NCI-H1417 treated with DMSO at 0.1 percent for 48 hours (cell line): ENCODE results near the gene ISYNA1.

Experiments
- DNase-seq: peaks from one replicate; lab custom pipeline; 2025; lab: John Stamatoyannopoulos, UW

Gene ISYNA1

DNA sequence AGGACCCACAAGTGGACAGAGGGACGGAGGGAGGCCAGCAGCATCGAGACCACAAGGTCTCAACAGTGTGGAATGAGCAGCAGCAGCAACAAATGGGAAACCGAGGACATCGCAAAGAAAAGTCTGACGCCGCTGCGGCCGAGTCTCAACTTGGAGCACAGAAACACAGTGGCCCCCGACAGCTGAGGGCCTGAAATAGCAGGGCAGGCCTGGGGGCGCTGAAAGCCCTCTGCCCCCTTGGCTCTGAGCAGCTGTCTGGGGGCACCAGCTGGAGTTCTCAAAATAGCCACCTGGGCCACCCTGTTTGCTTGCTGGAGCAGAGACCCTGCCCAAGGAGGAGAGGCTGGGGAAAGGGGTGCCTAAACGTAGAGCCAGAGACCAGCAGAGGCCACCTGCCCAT, 5.9 kb upstream of the ISYNA1 start:
- no peak for DNase-seq

DNA sequence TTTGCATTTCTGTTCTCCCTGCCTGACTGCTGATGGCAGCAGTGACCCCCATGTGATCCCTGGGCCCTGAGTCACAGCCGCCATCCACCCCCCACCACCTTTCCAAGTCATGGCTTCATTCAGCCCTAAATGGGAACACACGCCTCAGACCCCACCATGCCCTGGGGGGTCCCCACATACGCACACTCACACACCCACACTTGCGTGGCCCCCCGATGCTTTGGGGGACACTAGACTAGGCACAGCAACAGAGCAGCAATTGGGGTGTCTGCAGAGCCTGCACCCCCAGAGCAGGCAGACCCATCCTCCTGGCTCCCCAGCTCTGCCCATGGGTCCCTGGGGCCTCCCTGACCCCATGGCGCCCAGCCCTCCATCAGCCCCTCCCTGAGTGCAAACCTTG, 5.5 kb upstream of the ISYNA1 start:
- no peak for DNase-seq

DNA sequence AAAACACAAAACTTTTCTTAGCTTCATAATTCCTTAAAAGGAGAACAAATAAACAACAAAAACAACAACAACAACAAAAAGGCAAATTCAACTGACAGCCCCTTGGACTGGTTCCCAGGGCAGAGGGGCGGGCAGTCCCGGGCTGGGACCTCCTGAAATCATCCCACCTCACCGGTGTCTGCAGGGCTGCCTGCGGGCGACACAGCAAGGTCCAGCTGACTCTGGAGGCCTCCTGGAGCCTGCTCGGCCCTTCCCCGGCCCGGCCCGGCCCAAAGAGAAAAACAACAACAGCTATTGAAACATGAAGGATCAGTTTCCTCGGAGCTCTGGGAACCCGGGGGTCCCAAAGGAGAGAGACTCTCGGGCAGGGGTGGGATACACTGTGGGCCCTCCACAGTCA, 5.0 kb upstream of the ISYNA1 start:
- no peak for DNase-seq

DNA sequence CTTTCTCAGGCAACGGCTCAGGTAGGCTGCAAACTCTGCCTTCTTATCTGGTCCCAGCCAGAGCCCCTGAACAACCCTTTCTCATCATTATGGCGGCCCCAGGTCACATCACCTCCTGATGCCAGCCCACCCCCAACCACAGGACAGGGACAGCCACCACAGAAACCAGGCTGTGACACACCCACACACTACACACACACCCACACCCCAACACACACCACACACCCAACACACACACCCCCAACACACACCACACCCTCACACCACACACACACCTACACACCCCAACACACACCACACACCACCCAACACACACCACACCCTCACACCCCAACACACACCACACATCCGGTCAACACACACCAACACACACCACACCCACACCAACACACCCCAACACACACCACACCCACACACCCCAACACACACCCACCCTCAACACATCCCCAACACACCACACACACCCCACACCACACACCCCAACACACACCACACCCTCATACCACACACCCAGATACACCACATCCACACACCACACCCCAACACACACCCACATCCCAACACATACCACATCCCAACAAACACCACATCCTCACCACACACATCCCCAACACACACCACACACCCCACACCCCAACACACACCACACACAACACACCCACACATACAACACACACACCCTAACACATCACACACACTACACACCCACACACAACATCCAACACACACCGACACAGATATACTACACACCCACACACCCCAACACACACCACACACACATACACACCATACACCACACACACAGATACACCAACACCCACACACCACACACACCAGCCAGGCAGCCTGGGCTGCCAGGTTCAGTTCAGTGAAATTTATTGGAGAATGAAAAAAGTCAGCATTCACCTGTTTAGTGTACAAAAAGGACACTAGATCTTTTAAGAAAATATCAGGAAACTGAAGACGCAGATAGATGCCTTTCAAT, 4.2 kb upstream of the ISYNA1 start:
- DNase-seq: no peak

DNA sequence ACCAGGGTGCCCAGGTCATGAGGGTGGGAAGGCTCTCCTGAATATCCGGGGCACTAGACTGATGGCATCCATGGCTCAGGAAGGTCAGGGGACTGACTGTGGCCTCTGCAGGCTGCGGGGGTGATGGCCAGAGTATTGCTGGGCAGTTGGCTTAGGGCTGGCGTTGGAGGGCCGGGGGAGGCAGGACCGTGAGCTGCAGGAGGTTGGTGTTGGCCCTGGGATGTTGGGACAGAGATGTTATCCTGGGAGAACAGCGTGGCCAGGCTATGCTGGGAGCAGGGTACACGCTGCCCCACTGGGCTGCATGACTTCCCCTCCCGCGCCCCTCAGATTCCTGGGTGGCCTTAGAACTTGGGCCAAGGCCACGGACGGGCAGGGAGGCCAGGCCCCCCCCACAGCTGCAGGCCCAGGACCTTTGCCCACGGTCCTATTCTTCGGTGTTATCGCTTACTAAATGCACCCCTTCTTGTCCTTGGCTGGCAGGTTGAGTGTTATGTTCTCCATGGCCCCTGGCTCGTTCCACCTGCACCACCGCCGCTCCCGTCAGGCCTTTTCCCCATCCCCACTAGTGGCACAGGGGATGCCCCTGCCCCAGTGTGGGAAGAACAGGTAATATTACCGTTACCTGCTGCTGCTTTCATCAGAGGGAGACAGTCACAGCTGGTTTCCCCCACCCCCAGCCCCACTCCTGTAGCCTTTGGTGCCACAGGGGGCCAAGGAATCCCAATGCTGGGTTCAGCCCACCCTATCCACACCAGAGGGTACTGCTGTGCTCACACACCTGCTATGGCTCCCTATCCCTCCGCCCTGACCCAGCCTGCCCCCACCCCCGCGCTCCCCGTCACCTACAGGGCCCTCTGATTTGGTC, 3.2 kb upstream of the ISYNA1 start:
- DNase-seq: no peak

DNA sequence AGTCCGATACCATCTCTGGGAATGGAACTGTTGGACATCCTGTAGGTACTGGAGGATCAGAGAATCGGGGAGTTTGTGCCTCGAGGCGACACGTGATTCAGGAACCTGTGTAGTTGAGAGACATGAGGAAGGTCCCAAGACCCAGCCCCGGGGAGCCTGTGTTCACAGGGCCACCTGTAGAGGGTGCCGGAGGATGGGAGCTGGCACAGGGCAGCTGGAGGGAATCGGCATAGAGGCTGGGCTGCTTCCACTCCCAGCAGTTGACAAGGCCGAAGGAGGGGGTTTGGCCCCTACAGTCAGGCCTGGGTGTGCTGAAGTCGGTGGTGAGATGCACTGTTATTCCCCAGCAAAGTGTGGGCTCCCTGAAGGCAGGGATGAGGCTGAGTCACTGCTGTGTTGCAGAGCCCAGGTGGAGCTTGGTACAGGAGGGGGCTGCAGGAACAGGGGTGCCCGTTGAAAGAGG, 2.5 kb upstream of the ISYNA1 start:
- DNase-seq: no peak

DNA sequence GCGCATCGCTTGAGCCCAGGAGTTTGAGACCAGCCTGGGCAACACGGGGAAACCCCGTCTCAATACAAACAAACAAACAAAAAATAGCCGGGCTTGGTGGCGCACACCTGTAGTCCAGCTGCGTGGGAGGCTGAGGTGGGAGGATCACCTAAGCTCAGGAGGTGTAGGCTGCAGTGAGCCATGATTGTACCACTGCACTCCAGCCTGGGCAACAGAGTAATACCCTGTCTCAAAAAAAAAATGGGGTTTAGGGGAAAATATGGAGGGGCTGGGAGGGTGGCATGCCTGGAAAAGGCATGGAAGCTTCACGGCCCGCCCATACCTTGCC, 1.9 kb upstream of the ISYNA1 start:
- no peak for DNase-seq

DNA sequence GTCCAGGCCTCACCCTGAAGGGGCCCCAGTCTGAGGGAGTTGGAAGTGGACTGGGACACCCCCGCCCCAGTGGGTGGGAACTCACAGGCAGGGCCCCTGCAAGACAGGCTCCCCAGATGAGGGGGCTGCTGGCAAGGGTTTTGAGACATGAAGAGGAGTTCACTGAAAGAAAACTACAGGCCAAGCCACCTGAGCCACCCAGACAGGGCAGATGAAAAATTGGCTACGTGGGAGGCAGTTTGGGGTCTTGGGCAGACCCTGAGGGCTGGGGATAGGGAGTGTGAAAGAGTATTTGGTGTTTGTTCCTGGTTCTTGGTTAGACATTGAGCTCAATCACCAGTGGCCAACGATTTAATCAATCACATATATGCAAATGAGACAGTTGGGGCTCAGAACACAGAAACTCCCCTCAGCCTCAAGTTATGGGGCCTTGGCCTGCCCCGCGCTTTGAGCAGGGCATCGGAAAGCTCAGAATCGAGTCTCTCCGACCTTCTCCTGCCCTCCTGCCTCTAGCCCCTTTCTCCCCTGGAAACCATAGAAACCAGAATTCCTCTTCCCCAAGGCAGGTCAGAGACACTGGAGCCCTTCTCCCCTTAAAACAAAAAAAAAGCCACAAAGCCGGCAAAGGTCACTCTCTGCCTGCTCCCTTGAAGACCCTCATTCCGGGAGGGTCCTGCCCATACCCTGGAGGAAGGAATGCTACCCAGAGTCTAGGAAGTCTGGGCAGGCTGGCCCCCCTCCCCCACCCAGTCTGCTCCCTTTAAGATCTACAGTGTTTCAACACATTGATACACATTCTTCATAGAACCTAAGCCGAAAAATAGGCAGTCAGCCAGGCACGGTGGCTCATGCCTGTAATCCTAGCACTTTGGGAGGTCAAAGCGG, 1.3 kb upstream of the ISYNA1 start:
- no peak for DNase-seq

DNA sequence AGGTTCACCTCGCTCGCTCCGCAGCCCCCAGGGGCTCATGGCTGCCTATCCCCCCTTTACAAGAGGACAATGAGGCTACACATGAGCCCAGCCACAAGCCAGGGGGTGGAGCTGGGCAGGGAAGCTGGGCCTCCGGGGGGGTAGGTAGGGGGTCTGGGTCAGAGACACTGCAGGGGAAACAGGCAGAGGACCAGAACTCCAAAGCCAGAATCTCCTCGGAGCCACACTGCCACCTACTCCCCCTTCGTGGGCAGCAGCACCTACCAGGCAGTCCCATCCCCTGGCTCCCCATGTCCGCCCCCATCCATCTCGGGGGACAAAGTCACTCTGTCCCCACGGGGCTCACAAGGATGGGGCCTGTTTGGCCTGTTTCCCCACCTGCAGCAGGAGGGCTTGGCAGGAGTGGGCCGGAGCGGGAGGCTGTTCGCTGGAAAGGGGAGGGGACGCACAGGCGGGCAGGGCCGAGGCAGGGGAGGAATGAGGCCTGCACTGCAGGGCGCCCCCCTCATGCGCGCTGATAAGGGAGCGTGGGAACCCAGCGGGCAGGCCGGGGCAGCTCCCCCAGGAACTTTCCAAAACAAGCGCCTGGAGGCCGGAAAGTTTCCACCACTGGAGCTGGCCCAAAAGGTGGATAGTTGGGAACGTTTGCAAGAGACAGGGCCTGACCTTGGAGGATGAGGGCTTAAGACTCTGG, 545 bp upstream of the ISYNA1 start:
- DNase-seq: no peak

DNA sequence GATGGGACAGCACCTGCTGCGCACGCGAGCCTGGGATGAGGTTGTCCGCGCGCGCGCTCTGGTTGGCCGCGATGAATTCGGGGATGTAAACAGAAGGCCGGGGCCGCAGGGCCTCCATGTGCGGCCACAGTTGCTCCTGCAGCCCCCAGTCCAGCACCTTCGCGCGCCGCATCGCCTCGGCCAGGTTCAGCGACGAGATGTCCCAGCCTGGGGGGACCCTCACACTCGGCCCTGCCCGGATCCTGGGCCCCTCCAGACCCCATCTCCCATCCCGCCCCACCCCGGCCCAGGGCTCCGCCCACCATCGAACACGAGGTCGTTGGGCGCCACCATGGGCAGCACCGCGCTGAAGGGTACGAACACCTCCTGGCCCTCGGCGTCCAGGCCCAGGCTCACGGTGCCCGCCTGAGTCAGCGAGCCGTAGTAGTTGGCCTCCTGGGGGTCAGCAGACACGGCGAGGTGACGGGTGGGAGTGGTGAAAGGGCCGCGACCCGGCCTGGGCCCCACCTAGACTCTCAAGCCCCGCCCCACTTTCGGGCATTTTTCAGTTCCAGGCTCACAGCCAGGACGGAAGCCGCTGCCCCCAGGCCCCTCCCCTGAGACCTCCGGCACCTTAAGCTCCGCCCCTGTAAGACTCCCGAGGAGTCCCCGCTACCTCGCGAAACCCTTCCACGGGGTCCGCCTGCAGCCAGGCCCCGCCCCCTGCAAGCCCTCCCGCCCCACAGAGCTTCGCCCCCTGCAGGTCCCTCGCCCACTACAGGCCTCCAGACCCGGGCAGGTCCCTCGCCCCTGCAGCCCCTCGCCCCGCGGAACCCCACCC, 1.1 kb downstream of the ISYNA1 start:
- no peak for DNase-seq

DNA sequence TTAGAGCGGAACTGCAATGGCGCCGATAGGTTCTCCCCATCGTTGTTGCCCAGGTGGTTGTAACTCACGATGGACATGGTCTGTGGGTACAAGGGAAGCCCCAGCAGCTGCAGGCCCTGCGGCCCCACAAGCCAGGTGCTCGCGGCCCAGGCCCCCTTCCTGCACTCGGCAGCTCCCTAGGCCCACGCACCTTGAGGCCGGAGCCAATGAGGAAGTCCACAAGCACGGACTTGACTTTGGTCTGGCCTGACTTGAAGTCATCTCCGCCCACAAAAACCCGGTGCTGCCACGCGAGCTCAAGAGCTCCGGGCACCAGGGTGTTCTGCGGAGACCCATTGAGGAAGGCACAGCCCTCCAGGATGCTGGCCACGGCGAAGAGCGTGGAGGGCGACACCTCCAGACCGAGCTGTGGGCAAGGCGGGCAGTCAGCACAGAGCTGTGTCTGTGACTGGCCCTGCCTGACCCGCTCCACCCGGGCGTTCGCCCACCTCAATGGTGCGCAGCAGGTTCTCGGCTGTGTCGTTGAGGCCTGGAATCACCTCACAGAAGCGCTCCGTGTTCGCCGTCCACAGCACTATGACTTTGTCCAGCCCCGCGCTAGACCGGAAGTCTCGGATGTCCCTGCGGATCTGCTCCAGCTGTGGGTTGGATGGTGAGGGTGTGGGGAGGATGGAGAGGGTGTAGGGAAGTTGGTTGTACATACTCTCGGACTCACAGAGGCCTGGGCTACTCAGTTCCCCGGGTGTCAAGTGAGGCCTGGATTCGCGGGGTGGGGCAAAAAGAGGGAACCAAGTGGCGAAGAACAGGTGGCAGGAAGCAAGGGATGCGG, 1.9 kb downstream of the ISYNA1 start:
- DNase-seq: no peak

DNA sequence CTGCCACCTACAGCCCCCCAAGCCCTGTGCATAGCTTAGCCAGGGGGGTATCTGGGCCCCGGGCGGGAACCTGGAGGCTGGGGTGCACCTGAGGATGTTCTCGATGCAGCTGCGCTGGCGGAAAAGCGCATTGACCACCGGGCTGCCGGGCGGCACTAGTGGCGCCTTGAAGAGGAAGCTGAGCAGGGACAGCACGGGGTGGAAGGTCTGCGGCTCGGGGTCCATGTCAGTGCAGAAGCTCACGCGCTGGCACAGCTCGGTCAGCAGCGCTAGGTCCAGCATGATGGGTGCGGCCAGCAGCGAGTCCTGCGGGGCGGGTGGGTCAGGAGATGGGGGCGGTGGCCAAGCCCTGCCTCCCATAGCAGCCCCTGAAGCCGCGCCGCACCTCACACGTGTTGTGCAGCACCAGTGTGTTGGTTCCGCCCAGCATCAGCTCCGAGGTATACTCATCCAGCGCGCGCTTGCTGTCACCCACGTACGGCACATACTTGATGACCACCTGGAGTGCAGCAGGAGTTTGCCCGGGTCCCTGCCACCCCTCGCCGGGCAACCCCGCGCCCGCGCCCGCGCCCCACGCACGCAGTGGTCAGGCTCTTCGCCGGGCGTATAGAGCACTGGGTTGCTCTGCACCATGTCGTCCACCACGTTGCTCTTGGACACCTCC, 2.6 kb downstream of the ISYNA1 start:
- no peak for DNase-seq

DNA sequence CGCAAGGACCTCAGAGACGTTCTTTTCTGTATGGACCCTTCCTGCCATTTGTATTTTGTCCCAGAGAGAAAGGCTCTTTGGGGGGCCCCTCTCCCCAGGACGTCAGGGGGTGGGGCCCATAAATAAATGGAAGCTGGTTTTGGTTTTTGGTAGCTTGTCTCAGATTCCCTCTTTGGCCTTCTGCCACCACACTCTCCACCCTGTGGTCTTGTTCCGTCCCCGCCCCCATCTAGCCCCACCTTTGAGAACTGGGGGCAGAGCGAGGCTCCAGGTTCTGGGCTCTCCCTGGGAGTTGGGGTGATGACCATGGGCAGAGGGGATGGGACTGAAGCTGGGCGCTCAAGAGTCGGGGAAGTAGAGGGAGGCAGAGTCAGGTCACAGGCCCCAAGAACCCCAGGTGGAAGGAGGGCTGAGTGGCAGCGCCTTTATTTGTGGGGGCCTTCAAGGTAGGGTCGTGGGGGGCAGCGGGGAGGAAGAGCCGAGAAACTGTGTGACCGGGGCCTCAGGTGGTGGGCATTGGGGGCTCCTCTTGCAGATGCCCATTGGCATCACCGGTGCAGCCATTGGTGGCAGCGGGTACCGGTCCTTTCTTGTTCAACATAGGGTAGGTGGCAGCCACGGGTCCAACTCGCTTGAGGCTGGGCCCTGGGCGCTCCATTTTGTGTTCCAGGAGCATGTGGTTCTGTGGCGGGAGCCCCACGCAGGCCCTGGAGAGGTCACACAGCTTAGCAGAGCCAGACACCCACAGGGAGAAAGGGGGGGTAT, 3.3 kb downstream of the ISYNA1 start:
- no peak for DNase-seq

DNA sequence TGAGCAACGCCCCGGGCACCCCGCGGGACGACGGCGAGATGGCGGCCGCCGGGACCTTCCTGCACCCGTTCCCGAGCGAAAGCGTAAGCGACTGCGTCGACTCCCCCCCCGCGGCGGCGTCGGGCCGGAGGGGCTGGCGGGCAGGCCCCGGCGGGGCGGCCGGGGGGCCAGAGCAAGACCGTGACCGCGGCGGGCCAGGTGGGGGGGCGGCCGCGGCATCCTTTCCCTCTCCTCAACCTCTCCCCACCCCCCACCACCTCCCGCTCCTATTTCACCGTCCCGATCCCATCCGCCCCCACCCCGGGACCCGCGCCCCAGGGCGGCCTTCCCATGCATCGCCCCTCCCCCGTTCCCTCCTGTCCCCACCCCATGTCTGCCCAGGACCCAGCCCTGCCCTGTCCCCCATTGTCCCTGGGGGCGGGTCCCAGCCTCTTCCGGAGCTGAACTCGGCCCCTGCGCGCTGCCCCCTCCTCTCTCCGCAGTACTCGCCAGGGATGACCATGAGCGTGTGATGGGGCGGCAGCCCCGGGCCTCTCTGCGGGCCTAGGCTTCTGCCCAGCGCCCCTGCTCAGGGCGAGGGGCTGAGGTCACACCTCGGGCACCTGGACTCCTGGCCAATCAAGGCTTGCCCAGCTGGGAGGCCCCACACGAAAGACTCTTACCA, 4.1 kb downstream of the ISYNA1 start:
- no peak for DNase-seq

DNA sequence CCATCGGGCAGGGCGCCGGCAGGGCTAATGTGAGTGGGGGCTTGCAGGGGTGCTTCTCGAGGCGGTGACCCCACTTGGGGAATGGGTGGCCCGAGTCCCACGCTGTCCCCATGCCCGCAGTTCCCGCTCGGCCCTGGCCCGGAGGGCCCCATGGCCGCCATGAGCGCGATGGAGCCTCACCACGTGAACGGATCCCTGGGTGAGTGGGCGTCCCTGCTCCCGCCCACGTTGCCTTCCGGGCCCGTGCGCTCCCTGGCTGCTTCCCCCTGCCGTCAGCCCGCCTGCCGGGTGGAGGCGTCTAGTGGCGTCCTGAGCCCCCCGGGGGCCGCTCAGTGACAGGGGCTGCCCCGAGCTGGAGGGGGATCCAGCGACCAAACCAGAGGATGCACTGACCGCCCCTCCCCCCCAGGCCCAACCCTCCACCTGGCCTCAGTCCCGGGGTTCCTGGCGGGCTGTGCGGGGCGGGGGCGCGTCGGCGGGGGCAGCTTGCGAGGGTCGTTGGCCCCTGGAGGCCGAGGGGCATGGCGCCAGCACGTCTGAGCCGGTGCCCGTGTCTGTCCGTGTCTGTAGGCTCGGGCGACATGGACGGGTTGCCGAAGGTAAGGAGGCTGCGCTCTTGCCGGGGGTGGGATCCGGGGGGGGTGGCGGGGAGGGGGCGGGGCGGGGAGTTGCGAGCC, 4.8 kb downstream of the ISYNA1 start:
- no peak for DNase-seq

DNA sequence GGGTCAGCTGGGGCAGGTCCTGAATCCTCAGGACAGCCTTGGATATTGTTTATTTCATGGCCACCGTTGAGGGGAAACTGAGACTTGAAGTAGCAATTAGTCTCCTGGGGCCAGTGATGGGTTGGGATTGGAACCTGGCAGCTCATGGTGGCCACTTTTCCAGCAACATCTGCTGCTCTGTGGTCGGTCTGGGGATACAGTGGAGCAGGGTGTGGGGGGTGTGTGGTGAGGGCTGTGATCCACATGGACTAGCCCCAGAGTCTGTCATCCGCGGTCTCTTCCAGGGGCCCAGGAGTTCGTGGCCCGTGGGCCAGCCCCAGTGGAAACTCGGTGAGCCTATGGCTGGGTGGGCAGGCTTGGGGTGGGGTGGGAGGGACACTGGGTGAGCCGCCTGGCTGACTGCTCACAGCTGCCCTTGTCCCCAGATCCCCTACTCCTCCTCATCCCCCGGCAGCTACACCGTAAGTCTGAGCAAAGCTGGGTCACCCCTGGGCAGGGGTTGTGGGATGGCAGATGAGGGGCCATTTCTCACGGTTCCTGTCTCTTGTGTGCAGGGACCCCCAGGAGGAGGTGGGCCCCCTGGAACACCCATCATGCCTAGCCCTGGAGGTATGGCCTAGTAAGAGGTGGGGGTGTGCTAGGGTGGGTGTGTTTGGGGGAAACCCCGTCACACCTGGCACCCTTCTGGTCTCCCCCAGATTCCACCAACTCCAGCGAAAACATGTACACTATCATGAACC, 5.5 kb downstream of the ISYNA1 start:
- DNase-seq: no peak
